Dermis blood vessel endothelial cell (primary cell): ENCODE data around the gene INPP5D. TPM values are rescaled to one million over a fixed set of nuclear protein-coding genes. Genes with fewer than 3 reads are reported as not detected.
"Not testable (repeated sequence)": the region's sequence is repeated elsewhere in the genome, so short reads cannot be mapped to it uniquely, and the experiment has no call there.

Experiments used
- DNase-seq: peaks from one replicate; pipeline ENCODE4 v3.0.0; 2010
- total RNA-seq: library from RNA; depleted of rRNA; stranded (reverse); fragments of >200 nt; gene quantifications from 2 replicates; pipeline ENCODE4 v1.2.3, GENCODE V29; 2014

The INPP5D gene
- total RNA-seq, 1 donor from 2014 or later = 45.3 TPM

DNA sequence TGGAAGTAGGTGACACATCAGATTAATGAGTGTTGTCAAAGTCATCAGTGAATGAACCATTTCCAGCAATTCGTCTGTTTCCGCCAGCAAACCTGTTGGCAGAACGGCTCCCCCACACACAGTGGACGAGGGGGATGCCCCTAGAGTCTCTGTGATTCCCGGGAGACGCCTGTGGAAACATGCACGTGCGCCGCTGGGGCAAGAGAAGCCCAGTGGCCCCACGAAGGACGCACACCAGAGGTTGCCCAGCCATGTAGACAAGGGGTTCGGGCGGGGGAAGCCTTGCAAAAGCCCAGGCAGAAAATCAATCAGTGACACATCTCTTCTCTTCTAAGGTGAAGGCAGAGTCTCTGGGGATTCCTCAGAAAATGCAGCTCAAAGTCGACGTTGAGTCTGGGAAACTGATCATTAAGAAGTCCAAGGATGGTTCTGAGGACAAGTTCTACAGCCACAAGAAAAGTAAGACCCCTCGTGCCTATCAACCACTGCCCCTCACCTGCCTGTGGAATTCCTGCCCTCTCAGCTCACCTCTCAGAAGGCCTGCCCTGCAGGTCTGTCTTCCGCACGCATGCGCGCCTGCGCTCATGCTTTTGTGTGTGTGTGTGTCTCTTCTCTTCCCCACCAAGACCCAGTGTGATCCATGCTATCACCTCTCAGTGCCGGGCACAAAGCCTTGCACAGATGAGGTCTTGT, 87.1 kb downstream of the INPP5D start:
- no peak for DNase-seq

DNA sequence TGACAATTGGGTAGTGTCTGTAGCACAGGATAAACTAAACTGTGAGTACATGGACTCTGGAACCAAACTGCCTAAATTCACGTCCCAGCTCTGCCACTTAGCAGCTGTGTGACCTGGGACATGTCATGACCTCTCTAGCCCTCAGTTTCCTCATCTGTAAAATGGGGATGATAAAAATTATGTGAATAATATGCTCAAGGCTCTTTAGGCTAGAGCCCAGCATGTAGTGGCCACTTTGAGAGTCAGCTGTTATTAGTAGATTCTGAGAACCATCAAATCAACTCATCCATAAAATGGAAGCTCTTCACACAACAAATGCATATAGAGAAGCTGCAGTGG, 87.7 kb downstream of the INPP5D start:
- DNase-seq = no peak

DNA sequence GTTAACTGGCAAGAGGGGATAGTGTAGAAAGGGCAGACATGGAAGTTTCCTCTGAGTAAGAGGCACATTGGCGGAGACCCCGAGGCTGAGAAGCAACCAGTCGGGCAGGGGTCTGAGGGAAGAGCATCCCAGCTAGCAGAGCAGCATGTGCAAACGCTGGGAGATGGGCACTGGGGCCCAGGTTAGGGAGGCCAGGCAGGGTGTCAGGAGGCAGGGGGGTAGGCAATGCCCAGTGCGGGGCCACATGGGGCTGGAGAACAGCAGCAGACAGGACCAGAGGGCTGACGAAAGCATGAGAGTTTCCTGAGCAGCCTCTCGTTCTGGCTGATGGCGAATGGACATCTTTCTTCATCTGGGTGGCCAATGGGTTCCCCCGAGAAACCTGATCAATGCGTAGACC, 88.2 kb downstream of the INPP5D start:
- DNase-seq = no peak

DNA sequence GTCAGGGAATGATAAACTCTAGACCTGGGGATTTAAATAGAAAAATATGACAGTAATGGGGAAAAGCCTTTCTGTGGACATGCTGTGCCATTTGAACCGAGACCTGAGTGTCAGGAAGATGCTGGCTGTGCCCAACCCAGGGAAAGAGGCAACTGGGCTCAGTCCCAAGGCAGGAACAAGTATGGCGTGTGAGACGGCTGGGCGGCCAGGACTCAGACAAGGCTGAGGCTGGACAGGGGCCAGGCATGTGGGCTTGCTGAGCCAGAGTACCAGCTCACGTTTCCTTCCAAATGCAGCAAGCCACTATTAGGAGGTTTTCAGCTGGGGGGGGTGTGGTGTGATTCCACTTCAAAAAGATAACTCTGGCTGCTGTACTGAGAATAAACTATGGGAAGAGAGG, 92.4 kb downstream of the INPP5D start:
- DNase-seq = peak; percentile 63

DNA sequence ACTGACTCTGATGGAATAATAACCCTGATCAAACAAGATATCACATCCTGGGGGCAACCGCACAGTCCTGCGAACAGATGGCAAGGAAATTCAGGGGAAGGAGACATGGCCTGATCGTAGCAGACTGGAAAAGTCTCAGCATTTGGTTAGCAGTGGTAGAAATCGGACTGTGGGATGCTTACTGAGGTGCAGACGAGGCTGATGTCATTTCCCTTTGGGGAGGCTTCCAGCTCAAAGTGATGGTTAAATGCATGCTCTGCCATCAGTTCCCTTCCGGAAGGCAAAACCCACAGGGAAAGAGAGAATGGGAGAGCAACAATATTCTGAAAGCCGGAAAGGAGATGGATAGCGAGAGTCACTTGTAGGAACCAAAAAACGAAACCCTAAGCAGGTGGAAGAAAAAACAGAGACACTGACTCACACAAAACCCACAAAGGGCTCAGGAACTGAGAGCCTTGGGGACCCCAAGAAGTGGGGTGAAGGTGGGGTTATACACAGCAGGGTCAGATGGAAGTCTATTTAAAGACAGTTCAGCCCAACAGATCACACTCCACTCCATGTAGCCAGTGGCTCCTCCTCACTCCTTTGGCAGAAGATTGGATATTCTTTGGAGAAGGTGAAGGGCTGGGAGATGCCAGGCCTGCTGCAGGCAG, 93.1 kb downstream of the INPP5D start:
- peak; percentile 23 for DNase-seq

DNA sequence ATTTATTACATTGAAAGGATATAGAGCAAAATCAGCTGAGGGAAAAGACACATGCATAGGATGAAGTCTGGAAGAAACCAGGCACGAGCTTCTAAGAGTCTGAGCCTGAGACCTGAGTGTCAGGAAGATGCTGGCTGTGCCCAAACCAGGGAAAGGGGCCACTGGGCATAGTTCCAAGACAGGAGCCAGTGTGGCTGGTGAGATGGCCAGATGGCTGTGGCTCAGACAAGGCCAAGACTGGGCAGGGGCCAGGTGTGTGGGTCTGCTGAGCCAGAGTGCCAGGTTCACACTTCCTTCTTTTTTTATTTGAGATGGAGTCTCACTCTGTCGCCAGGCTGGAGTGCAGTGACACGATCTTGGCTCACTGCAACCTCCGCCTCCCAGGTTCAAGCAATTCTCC, 95.9 kb downstream of the INPP5D start:
- no peak for DNase-seq

DNA sequence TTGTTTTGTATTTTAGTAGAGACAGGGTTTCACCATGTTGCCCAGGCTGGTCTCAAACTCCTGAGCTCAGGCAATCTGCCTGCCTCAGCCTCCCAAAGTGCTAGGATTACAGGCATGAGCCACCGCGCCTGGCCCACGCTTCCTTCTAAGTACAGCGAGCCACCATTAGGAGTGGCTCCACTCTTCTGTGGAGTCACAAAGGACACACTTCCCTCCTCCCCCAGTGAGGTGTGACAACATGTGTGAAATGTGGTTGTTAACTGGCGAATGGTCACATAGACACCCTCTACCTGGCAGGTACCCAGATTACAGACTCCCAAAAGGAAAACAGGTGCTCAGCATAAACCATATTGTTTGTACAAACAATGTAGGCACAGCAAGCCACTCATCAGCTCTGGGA, 96.3 kb downstream of the INPP5D start:
- DNase-seq = not testable (repeated sequence)

DNA sequence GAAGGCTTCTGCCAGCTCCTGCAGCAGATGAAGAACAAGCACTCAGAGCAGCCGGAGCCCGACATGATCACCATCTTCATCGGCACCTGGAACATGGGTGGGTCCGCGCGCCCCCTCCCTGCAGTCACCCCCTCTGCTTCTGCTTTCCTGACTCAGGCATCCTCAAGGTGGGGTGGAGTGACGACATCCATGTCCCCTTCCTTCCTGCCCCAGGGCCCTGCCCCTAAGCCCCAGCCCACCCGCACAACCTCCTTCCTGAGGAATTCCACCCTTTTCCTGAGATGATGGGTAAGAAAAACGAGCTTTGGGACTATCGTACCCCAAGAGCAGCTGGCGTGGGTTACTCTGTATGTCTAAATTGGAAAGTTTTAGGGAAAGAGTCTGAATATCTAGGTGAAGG, 101.6 kb downstream of the INPP5D start:
- DNase-seq = no peak

DNA sequence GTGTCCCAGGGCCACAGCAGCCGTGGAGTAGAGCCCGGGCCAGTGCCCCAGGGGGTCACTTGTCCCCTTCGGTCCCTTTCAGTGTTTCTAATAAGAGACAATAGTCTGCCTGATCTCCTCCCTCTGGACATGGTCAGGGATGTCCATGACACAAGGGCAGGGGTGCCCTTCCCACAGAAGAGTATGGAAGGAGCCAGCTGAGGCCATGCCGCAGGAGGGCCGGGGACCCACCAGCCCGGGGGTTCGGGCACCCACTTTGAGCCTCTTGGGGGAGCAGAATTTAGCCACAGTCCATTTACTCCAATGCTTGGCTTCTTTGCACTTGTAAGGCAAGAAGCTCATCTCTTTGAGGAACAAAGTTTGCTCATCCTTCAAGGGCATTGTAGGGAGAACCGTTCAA, 102.6 kb downstream of the INPP5D start:
- DNase-seq = no peak

DNA sequence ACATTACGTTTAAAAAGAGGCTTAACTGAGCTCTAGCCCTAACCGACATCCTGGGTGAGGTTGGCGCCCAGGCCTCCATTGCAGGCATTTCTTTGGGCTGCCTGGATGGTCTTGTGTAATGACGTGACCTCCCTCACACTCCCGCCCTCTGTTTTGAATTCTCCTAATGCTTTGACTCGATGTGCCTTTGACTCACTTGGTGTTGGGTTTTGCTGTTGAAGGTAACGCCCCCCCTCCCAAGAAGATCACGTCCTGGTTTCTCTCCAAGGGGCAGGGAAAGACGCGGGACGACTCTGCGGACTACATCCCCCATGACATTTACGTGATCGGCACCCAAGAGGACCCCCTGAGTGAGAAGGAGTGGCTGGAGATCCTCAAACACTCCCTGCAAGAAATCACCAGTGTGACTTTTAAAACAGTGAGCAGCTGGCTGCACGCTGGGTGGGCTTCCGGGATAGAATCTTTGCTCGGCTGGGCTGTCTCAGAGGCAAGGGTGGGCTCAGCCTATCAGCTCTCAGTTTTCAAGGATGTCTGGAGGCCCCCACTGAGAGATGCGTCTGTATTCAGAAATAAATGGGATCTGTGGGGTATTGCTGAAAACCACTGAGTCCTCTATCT, 103.5 kb downstream of the INPP5D start:
- DNase-seq = no peak

DNA sequence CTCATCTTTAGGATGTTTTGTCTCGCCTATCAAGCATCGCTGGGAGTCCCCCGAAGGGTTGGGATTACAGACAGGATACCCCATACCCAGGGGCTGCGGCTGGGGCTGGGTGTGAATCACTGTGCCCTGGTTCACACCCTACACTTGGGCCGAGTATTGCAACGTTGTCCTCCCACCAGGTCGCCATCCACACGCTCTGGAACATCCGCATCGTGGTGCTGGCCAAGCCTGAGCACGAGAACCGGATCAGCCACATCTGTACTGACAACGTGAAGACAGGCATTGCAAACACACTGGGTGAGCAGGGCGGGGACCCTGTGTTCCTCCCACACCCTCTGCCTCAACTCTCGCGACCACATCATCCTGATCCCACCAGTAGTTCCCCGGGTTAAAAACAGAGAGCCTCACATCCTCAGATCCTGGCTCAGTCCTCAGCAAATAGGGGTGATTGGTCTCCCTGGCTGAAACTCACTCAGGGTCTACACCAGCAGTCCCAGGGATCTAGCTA, 104.0 kb downstream of the INPP5D start:
- DNase-seq = no peak

DNA sequence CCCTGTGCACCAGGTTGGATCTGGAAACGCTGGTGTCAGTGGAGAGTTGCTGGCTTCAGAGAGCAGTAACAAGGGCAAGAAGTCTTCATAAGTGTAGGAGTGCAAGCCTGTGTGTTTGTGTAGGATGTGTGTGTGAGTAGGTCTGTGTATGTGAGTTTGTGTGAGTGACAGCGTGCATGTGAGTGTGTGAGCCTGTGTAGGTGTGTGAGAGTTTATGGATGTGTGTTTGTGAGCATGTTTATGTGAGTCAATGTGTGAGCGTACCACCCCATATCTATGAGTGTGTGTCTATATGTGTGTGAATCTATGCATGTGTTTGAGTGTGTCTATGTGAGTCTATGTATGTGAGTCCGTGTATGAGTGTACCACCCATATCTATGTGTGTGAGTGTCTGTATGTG, 104.8 kb downstream of the INPP5D start:
- no peak for DNase-seq

DNA sequence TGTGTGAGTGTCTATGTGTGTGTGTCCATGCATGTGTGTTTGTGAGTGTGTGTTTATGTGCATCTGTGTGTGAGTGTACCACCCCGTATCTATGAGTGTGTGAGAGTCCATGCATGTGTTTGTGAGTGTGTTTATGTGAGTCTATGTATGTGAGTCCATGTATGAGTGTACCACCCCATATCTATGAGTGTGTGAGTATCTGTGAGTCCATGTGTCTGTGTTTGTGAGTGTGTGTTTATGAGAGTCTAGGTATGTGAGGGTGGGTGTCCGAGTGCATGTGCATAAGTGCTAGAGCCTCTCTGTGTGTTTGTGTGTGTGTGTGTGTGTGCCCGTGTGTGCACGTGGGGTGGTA, 105.4 kb downstream of the INPP5D start:
- DNase-seq = no peak

DNA sequence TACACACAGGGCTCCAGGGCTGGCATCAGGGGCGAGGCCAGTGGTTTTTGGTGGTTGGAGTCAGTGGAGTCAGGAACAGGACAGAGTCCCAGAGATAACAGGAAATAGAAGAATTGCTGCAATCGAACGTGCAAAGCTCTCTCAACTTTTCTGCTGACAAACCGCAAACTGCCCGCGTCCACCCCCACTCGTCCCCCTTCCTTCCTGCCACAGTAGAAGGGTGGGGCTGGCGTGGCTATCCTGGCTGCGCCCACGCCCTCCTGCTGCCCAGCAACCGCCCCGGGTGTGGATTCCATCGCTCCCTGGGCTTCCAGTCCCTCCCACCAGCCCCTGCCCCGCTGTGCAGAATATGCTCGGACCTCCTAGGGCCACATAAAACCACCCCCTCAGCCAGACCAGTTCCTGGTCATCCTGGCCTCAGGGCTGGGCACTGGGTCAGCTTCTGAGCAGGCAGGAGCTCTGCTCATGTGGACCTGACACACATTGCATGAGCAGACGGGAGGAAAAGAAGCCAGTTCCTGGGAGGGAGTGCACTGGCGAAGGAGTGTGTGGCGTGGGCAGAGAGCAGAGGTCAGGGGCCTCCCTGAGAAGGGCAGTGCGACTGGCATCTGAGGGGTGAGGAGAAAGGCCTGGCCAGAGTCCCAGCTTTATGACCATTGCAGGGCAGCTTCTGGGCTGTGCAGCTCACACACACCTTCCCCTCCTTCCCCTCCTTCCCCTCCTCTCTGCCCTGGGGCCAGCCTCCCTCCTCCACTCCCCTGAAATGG, 105.9 kb downstream of the INPP5D start:
- DNase-seq = no peak

DNA sequence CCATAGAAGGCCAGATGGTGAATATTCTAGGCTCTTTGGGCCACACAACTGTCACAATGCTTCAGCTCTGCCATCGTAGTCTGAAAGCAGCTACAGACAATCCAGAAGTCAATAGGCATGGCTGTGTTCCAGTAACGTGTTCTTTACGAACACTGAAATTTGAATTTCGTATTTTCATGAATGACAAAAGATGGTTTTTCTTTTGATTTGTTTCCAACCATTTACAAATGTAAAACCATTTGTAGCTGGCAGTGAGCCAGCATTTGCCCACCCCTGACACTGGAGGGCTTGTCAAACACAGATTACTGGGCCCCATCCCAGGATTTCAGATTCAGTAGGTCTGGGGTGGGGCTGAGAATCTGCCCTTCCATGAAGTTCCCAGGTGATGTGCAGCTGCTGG, 108.3 kb downstream of the INPP5D start:
- no peak for DNase-seq

DNA sequence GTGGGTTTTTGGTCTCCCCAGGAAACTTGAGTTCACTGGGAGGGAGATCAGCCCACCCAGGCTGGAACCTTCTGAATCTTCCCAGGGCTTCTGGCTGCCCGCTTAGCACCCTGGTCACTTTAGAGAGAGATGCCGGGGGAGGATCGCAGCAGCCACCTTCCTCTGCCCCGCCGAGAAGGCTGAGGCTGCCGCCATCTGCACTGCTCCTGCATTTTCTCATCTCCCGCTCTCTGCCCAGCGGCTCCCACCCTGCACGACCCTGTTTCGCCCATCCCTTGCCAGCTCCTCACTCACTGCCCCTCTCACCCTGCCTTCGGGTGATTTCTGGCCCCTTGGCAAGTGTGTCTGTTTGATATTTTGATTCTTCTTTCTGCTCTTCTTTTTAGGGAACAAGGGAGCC, 108.8 kb downstream of the INPP5D start:
- DNase-seq = no peak

DNA sequence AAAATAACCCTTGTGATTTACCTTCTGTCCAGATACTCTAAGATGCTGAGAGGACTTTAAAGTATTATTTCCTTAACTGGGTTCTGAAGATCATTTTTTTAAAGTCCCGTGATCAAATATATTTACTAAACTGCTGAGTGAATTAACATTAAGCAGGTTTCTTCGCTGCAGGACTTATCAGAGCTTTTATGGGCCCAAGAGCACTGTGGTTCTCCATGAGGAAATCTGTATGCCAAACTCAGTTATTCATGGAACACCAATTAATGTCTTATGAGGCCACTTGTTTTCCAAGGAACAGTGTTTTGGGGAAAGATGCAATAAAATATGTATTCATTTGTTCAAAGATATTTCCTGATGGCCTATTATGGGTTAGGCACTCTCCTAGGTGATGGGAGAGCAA, 111.2 kb downstream of the INPP5D start:
- DNase-seq = no peak

DNA sequence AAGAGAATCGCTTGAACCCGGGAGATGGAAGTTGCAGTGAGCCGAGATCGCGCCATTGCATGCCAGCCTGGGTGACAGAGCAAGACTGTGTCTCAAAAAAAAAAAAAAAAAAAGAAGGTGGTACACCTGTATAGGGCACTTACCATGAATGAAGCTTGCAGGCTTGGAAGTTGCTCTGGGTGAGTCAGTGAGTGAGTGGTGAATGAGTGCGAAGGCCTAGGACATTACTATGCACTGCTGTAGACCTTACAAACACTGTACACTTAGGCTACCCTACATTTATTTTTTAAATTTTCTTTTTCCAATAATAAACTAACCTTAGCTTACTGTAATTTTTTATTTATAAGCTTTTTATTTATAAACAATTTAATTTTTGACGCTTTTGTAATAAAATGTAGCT, 113.0 kb downstream of the INPP5D start:
- DNase-seq = no peak

DNA sequence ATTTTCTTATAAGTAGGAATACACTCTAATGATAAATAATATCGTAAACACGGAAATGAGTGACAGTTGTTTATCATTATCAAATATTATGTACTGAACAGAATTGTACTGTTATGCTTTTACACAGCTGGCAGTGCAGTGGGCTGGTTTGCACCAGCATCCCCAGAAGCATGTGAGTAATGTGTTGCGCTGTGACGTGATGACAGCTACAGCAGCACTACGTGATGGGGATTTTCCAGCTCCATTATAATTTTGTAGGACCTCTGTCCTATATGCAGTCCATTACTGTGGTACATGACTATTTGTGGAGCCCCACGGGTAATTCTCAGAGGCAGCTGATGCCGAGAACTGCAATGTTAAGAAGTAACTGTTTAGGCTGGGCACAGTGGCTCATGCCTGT, 114.0 kb downstream of the INPP5D start:
- no peak for DNase-seq

DNA sequence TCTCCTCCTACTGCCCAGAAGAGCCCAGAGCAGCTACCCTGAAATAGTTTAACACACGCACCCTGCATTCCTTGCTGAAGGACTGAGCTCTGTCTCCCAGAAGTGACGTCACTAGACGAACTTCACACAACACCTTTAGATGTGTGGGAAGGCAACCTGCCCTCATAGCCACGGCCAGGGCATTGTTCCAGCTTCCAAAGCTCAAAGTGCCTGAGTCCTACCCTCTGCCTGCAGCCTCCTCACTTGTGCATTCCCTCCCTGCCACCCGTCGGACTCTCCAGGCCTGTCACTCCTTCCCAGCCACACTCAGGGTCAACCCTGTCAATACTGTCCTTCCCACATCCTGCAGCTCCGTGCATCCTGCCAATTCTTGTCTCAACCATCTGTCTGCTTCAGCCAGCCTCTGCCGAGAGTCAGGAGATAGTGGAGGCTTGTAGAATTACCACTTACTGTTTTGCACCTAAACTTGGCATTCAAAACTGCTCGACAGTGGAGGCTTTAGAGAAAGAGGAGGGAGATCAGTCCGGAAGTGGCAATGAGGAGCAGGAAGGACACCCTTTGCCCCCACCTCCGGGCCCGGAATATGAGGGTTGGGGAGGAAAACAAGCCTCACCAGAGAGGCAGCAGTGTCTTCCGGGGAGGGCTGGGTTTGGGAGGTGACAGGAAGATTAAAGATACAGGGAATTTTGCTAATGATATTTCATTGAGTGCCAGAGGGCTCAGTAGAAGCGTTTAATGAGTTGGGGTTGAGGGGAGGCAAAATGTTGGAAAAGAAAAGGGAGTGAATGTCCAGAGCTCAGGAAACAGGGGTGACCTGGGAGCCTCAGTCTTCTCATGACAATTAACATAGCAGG, 119.1 kb downstream of the INPP5D start:
- peak; percentile 5 for DNase-seq

DNA sequence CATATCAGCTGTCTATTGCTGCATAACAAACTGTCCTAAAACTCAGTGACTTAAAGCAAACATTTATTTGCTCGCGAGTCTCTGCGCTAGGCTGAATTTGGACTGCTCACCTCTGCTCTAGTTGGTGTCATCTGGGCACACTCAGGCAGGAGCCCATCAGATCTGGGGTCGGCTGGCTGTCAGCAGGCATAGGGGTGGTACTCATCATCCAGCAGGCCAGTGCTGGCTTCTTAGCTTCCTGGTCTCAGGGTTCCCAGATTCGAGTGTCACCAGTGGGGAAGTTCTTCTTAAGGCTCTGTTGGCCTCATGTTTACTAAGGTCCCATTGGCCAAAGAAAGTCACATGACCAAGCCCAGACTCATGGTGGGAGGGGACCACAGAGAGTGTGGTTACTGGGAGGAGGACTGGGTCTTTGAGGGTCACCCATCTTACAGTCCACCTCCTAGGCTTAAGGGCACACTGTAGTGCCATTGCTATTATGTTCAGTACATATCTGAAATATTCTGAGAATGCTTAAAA, 119.8 kb downstream of the INPP5D start:
- DNase-seq = no peak

DNA sequence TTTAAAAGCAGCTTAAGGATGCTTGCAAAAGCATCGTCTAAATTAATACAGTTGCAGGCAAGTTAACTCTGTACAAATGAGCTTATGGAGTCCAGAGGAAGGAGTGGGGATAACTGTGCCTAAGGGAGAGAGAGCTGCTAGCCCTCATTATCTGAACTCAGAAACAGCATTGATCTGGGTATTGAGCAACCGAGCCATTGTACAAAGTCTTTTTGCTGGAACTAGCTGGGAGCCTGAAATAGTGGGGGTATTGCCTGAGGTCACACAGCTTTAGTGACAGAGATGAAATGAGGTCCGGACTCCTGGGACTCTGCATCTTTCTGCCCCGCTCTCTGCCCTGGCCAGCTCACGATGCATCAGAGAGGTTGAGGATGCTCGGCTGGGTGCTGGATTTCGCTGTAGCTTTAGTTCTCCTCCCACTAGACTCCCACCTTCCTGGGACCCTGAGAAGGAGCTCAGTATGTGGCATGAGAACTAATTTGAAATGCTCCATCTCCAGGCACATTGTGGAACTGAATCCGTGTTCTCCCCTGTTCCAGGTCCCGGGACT, 123.8 kb downstream of the INPP5D start:
- no peak for DNase-seq
